A549 (cell line): Measurements from ENCODE around the gene PGM2.

Source experiments
- CBX2 ChIP-seq: fragments of 200-600 bp; sonication (generic); IDR thresholded peaks from 2 replicates; pipeline ENCODE4 v1.6.1; 2016; ENCODE audit warnings: low read depth, mild to moderate bottlenecking, borderline replicate concordance
- EP300 ChIP-seq, 2 experiments: fragments of >200 bp; sonication (Bioruptor Twin); formaldehyde crosslinking; IDR thresholded peaks; 2 replicates in 1 of 2; 3 replicates in 1 of 2; pipeline ENCODE4 v1.6.1; 2016 to 2017
- FOSL2 ChIP-seq, 2 experiments: fragments of 450-650 bp in 1 of 2; fragments of >200 bp in 1 of 2; sonication (Bioruptor Twin) in 1 of 2; formaldehyde crosslinking; IDR thresholded peaks; 2 replicates each; pipeline versions ENCODE4 v1.5.0 to v1.6.1; 2016 to 2020; ENCODE audit warnings: mild to moderate bottlenecking in 1 of 2, moderate library complexity in 1 of 2
- JUN ChIP-seq, 2 experiments: fragments of >200 bp; sonication (Bioruptor Twin); formaldehyde crosslinking; IDR thresholded peaks; 2 replicates in 1 of 2; 3 replicates in 1 of 2; pipeline ENCODE4 v1.6.1; 2016 to 2017
- MAX ChIP-seq: IDR thresholded peaks from 2 replicates; pipeline ENCODE4 v1.6.1; 2012
- POLR2A ChIP-seq: IDR thresholded peaks from 2 replicates; pipeline ENCODE4 v1.6.1; 2012; ENCODE audit warnings: mild to moderate bottlenecking, low read length
- POLR2AphosphoS2 ChIP-seq: conservative IDR thresholded peaks from 2 replicates; pipeline ENCODE4 v1.6.1; 2012; ENCODE audit warnings: low read length, improper control_type of control experiment, inconsistent platforms
- RFX5 ChIP-seq: fragments of 450-650 bp; IDR thresholded peaks from 2 replicates; pipeline ENCODE4 v1.7.1; 2014; ENCODE audit warnings: antibody characterized with exemption, mild to moderate bottlenecking, moderate library complexity
- ZNF302 ChIP-seq: fragments of 250-450 bp; sonication (Bioruptor Pico); IDR thresholded peaks from 2 replicates; pipeline ENCODE4 v1.9.0; 2021; ENCODE audit warnings: inconsistent platforms, mild to moderate bottlenecking, moderate library complexity
- ZSCAN20 ChIP-seq: fragments of 250-450 bp; sonication (Bioruptor Pico); IDR thresholded peaks from 2 replicates; pipeline ENCODE4 v1.8.0; 2022; ENCODE audit warnings: mild to moderate bottlenecking, moderate library complexity
- TF ChIP-seq, protein P1 (sequence below): fragments of >200 bp; sonication (Bioruptor Twin); formaldehyde crosslinking; IDR thresholded peaks from 3 replicates; pipeline ENCODE4 v1.5.1; 2016
- TF ChIP-seq, protein P2 (sequence below): fragments of 200-600 bp; sonication (generic); IDR thresholded peaks from 2 replicates; pipeline ENCODE4 v1.6.1; 2016; ENCODE audit warnings: antibody characterized with exemption, mild to moderate bottlenecking, moderate library complexity

DNA sequence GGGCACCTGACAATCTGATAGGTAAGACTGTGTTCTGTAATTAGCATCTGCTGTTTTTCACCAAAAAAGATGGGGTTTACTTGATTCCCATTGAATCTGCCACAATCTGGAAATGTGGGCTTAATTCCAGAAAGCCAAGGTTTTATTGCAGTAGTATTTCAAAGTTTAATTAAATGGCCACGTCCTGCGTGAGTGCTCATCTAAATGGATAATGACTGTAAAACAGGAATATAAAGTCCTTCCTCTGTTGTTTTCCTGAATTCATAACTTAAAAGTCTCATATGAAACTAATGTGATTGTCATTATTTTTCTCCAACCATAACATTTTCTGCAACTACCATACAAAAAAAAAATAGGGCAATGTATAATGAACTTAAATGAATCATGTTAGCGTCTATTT is 2.4 kb downstream of the PGM2 start:
- TF ChIP-seq, protein P1, sequence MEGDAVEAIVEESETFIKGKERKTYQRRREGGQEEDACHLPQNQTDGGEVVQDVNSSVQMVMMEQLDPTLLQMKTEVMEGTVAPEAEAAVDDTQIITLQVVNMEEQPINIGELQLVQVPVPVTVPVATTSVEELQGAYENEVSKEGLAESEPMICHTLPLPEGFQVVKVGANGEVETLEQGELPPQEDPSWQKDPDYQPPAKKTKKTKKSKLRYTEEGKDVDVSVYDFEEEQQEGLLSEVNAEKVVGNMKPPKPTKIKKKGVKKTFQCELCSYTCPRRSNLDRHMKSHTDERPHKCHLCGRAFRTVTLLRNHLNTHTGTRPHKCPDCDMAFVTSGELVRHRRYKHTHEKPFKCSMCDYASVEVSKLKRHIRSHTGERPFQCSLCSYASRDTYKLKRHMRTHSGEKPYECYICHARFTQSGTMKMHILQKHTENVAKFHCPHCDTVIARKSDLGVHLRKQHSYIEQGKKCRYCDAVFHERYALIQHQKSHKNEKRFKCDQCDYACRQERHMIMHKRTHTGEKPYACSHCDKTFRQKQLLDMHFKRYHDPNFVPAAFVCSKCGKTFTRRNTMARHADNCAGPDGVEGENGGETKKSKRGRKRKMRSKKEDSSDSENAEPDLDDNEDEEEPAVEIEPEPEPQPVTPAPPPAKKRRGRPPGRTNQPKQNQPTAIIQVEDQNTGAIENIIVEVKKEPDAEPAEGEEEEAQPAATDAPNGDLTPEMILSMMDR: no peak
- TF ChIP-seq, protein P2, sequence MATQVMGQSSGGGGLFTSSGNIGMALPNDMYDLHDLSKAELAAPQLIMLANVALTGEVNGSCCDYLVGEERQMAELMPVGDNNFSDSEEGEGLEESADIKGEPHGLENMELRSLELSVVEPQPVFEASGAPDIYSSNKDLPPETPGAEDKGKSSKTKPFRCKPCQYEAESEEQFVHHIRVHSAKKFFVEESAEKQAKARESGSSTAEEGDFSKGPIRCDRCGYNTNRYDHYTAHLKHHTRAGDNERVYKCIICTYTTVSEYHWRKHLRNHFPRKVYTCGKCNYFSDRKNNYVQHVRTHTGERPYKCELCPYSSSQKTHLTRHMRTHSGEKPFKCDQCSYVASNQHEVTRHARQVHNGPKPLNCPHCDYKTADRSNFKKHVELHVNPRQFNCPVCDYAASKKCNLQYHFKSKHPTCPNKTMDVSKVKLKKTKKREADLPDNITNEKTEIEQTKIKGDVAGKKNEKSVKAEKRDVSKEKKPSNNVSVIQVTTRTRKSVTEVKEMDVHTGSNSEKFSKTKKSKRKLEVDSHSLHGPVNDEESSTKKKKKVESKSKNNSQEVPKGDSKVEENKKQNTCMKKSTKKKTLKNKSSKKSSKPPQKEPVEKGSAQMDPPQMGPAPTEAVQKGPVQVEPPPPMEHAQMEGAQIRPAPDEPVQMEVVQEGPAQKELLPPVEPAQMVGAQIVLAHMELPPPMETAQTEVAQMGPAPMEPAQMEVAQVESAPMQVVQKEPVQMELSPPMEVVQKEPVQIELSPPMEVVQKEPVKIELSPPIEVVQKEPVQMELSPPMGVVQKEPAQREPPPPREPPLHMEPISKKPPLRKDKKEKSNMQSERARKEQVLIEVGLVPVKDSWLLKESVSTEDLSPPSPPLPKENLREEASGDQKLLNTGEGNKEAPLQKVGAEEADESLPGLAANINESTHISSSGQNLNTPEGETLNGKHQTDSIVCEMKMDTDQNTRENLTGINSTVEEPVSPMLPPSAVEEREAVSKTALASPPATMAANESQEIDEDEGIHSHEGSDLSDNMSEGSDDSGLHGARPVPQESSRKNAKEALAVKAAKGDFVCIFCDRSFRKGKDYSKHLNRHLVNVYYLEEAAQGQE: no peak
- no peak for TF ChIP-seq ZNF302 (CRISPR knock-in tag)
- TF ChIP-seq CBX2: no peak
- no peak for TF ChIP-seq FOSL2 (IDR thresholded peaks at IDR 0.05)
- TF ChIP-seq FOSL2 (CRISPR knock-in tag; IDR thresholded peaks at IDR 0.05): no peak
- no peak for TF ChIP-seq POLR2AphosphoS2
- no peak for TF ChIP-seq POLR2A
- TF ChIP-seq EP300 (IDR thresholded peaks at IDR 0.05): no peak
- TF ChIP-seq RFX5: no peak
- no peak for TF ChIP-seq ZSCAN20 (CRISPR knock-in tag)
- no peak for TF ChIP-seq MAX
- TF ChIP-seq JUN (IDR thresholded peaks at IDR 0.05): no peak
